Measurements from ENCODE around the gene NCK2.
A peak's percentile ranks its signal among the peaks of the same experiment; 100 is the strongest.

The NCK2 gene

GRCh38 chr2:105903051-105903674, 158.5 kb downstream of the NCK2 start:
- no peak for DNase-seq

GRCh38 chr2:105904938-105905337, 160.2 kb downstream of the NCK2 start:
- no peak for DNase-seq

- no peak for DNase-seq
Measured at GRCh38 chr2:105906481-105906880, 161.8 kb downstream of the NCK2 start.

GRCh38 chr2:105907184-105907583, 162.5 kb downstream of the NCK2 start:
- no peak for DNase-seq

- no peak for DNase-seq
Measured at GRCh38 chr2:105909215-105909614, 164.5 kb downstream of the NCK2 start.

GRCh38 chr2:105910497-105911238, 166.0 kb downstream of the NCK2 start:
- DNase-seq = no peak

GRCh38 chr2:105911425-105911824, 166.7 kb downstream of the NCK2 start:
- no peak for DNase-seq

GRCh38 chr2:105912081-105912480, 167.4 kb downstream of the NCK2 start:
- DNase-seq = no peak

GRCh38 chr2:105915005-105915558, 170.4 kb downstream of the NCK2 start:
- DNase-seq = no peak

- DNase-seq = no peak
Measured at GRCh38 chr2:105917226-105917625, 172.5 kb downstream of the NCK2 start.

GRCh38 chr2:105917688-105918087, 173.0 kb downstream of the NCK2 start:
- no peak for DNase-seq

GRCh38 chr2:105919191-105919811, 174.6 kb downstream of the NCK2 start:
- no peak for DNase-seq

- peak; percentile 57 for DNase-seq
Measured at GRCh38 chr2:105919826-105920225, 175.1 kb downstream of the NCK2 start.

- DNase-seq = no peak
Measured at GRCh38 chr2:105924271-105924670, 179.6 kb downstream of the NCK2 start.

GRCh38 chr2:105924932-105925331, 180.2 kb downstream of the NCK2 start:
- DNase-seq = no peak

GRCh38 chr2:105925390-105925789, 180.7 kb downstream of the NCK2 start:
- no peak for DNase-seq

- DNase-seq = peak; percentile 54
Measured at GRCh38 chr2:105926960-105927678, 182.4 kb downstream of the NCK2 start.

GRCh38 chr2:105928086-105928485, 183.4 kb downstream of the NCK2 start:
- no peak for DNase-seq

- DNase-seq = no peak
Measured at GRCh38 chr2:105928563-105928962, 183.9 kb downstream of the NCK2 start.

GRCh38 chr2:105929516-105929915, 184.8 kb downstream of the NCK2 start:
- DNase-seq = peak; percentile 60

- no peak for DNase-seq
Measured at GRCh38 chr2:105932582-105932981, 187.9 kb downstream of the NCK2 start.

- DNase-seq = no peak
Measured at GRCh38 chr2:105933906-105934305, 189.2 kb downstream of the NCK2 start.

- peak; percentile 49 for DNase-seq
Measured at GRCh38 chr2:105934467-105934866, 189.8 kb downstream of the NCK2 start.
